Esophagus muscularis mucosa (tissue), 3 donors: Measurements from ENCODE around the gene ORM2.

Source experiments
- CTCF ChIP-seq, 3 experiments: fragments of 200-600 bp in 2 of 3; fragments of 450-650 bp in 1 of 3; sonication (generic) in 2 of 3; IDR thresholded peaks; one replicate each; pipeline ENCODE4 v1.5.1; 2017 to 2019; ENCODE audit warnings: antibody characterized with exemption in 3 of 3, mild to moderate bottlenecking in 2 of 3, moderate library complexity in 1 of 3
- EP300 ChIP-seq: sonication (generic); formaldehyde crosslinking; IDR thresholded peaks from one replicate; pipeline ENCODE4 v1.6.1; 2017; ENCODE audit warnings: antibody characterized with exemption

DNA sequence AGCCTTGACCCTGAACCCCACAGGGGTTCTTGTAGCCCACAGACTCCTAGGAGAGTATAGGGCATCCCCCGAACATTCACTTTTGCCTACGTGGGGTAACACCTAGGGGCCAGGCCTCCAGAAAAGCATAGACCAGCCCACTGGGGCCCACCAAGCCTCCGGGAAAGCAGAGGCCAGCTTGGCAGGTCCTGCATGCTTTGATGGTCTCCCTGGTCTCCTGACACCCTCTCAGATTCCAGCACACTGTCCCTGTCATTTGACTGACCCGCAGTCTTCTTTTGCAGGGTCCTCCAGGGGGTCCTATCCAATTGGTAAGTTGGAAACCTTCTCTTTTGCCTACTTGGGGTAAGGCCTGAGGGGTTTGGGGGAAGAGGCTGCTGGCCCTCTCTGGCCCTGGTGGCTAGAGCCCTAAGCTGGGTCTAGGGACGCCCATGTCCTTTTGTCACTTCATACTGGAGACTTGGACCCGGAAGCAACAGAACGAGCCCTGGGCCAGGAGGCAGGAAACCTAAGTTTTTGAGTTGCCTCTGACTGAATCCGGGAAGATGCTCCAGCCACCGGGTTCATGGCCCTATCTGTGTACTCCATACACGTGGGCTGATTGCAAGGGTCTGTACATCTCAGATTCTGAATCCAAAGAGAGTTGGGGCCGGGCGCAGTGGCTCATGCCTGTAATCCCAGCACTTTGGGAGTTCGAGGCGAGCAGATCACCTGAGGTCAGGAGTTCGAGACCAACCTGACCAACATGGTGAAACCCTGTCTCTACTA is 27.7 kb upstream of the ORM2 start:
- TF ChIP-seq CTCF (IDR thresholded peaks at IDR 0.05) (no peak), EP300 (no peak)
